Measurements from ENCODE around the gene STUM.

The STUM gene

GRCh38 chr1:226656601-226657277 lies 108.2 kb downstream of the STUM start:
- DNase-seq: no peak

GRCh38 chr1:226657895-226658545 lies 109.5 kb downstream of the STUM start:
- DNase-seq: no peak

- no peak for DNase-seq
Observed at GRCh38 chr1:226658546-226659125, 110.1 kb downstream of the STUM start.

Measured in stimulated activated CD4-positive, alpha-beta T cell treated with anti-CD3 and anti-CD28 coated beads, Interleukin-15, amount 100 ng/mL, for 24 hours (primary cell).